GM18861 (cell line): ENCODE data around the gene SLC5A12.

Experiments
- ATAC-seq: cut with Tn5 transposase; IDR thresholded peaks from one replicate; pipeline ENCODE4 v1.9.1; 2021; ENCODE audit not compliant: unreplicated experiment

The SLC5A12 gene

GRCh38 chr11:26726960-26727359 lies 5.1 kb upstream of the SLC5A12 start:
- ATAC-seq, result no peak

- no peak for ATAC-seq
Measured at GRCh38 chr11:26719998-26720397, 1.9 kb downstream of the SLC5A12 start.

- no peak for ATAC-seq
Measured at GRCh38 chr11:26719289-26719973, 2.4 kb downstream of the SLC5A12 start.

GRCh38 chr11:26717771-26718170 lies 4.1 kb downstream of the SLC5A12 start:
- no peak for ATAC-seq

- no peak for ATAC-seq
Measured at GRCh38 chr11:26715133-26715532, 6.7 kb downstream of the SLC5A12 start.

GRCh38 chr11:26712497-26712896 lies 9.4 kb downstream of the SLC5A12 start:
- ATAC-seq, result no peak

- no peak for ATAC-seq
Measured at GRCh38 chr11:26710489-26710888, 11.4 kb downstream of the SLC5A12 start.

GRCh38 chr11:26708736-26709456 lies 13.0 kb downstream of the SLC5A12 start:
- no peak for ATAC-seq

- ATAC-seq, result no peak
Measured at GRCh38 chr11:26706181-26706580, 15.7 kb downstream of the SLC5A12 start.

GRCh38 chr11:26704249-26704648 lies 17.6 kb downstream of the SLC5A12 start:
- no peak for ATAC-seq

GRCh38 chr11:26703411-26704191 lies 18.3 kb downstream of the SLC5A12 start:
- ATAC-seq, result no peak

GRCh38 chr11:26702406-26702805 lies 19.5 kb downstream of the SLC5A12 start:
- no peak for ATAC-seq

GRCh38 chr11:26700574-26701235 lies 21.2 kb downstream of the SLC5A12 start:
- no peak for ATAC-seq

GRCh38 chr11:26698224-26698623 lies 23.6 kb downstream of the SLC5A12 start:
- ATAC-seq, result no peak

GRCh38 chr11:26696330-26696729 lies 25.5 kb downstream of the SLC5A12 start:
- no peak for ATAC-seq

GRCh38 chr11:26688701-26689100 lies 33.2 kb downstream of the SLC5A12 start:
- ATAC-seq, result no peak

- ATAC-seq, result no peak
Measured at GRCh38 chr11:26687351-26687750, 34.5 kb downstream of the SLC5A12 start.

GRCh38 chr11:26677566-26677965 lies 44.3 kb downstream of the SLC5A12 start:
- no peak for ATAC-seq

- ATAC-seq, result no peak
Measured at GRCh38 chr11:26676641-26677040, 45.2 kb downstream of the SLC5A12 start.

GRCh38 chr11:26675233-26675928 lies 46.5 kb downstream of the SLC5A12 start:
- no peak for ATAC-seq

GRCh38 chr11:26665946-26666345 lies 55.9 kb downstream of the SLC5A12 start:
- ATAC-seq, result no peak
